Measurements from ENCODE around the gene RPH3AL.

GRCh38 chr17:170130-170670 is 182.4 kb downstream of the RPH3AL start:
- no peak for TF ChIP-seq POLR2A (IDR thresholded peaks at IDR 0.05)
- TF ChIP-seq CTCF (IDR thresholded peaks at IDR 0.05) = no peak
- no peak for TF ChIP-seq EP300 (IDR thresholded peaks at IDR 0.05)
